Germinal center (tissue), 1 donor: Measurements from ENCODE around the gene SUFU.

ENCODE experiments used
- DNase-seq: peaks from one replicate; pipeline ENCODE4 v3.0.0; 2012; ENCODE audit warnings: mixed read lengths, low spot score

The SUFU gene

GRCh38 chr10:102620138-102620590, 116.4 kb downstream of the SUFU start:
- no peak for DNase-seq

- no peak for DNase-seq
These were observed 117.0 kb downstream of the SUFU start for GRCh38 chr10:102620591-102621442.

- DNase-seq: no peak
These were observed 117.9 kb downstream of the SUFU start for GRCh38 chr10:102621443-102622325.

- DNase-seq: no peak
These were observed 120.3 kb downstream of the SUFU start for GRCh38 chr10:102624094-102624493.

- no peak for DNase-seq
These were observed 121.2 kb downstream of the SUFU start for GRCh38 chr10:102624751-102625645.

GRCh38 chr10:102626026-102626685, 122.4 kb downstream of the SUFU start:
- no peak for DNase-seq

GRCh38 chr10:102627291-102627735, 123.5 kb downstream of the SUFU start:
- DNase-seq: no peak

GRCh38 chr10:102627736-102628293, 124.0 kb downstream of the SUFU start:
- no peak for DNase-seq

- no peak for DNase-seq
These were observed 124.7 kb downstream of the SUFU start for GRCh38 chr10:102628451-102628911.

GRCh38 chr10:102629661-102630614, 126.2 kb downstream of the SUFU start:
- no peak for DNase-seq

GRCh38 chr10:102630663-102631062, 126.9 kb downstream of the SUFU start:
- no peak for DNase-seq

- DNase-seq: no peak
These were observed 128.0 kb downstream of the SUFU start for GRCh38 chr10:102631525-102632393.

- no peak for DNase-seq
These were observed 128.8 kb downstream of the SUFU start for GRCh38 chr10:102632394-102633111.

- DNase-seq: no peak
These were observed 129.5 kb downstream of the SUFU start for GRCh38 chr10:102633287-102633686.

- DNase-seq: no peak
These were observed 130.1 kb downstream of the SUFU start for GRCh38 chr10:102633848-102634247.

GRCh38 chr10:102634686-102635085, 130.9 kb downstream of the SUFU start:
- DNase-seq: no peak

- DNase-seq: peak; percentile 26
These were observed 131.6 kb downstream of the SUFU start for GRCh38 chr10:102635377-102635776.

- DNase-seq: no peak
These were observed 135.8 kb downstream of the SUFU start for GRCh38 chr10:102639537-102639936.
